Right lobe of liver (tissue), 6 donors: Measurements from ENCODE around the gene CNTD1. TPM values are rescaled to one million over a fixed set of nuclear protein-coding genes. Genes with fewer than 3 reads are reported as not detected.
A peak's percentile ranks its signal among the peaks of the same experiment; 100 is the strongest.

Experiments
- ATAC-seq, 4 donors: fragments of 200-7000 bp; cut with Tn5 transposase; one replicate each; pipeline ENCODE4 v1.9.1; 2020; ENCODE audit warnings: mild to moderate bottlenecking in 4 of 4, moderate library complexity in 4 of 4
- DNase-seq, 3 donors: peaks; one replicate each; pipeline ENCODE4 v3.0.0-alpha.2; 2020
- H3K27ac ChIP-seq, 3 donors: fragments of 200-600 bp; one replicate each; pipeline ENCODE4 v1.8.0; 2022
- H3K27me3 ChIP-seq, 2 donors: fragments of 200-600 bp; one replicate each; pipeline ENCODE4 v1.8.0; 2022
- H3K36me3 ChIP-seq, 4 donors: fragments of 200-600 bp; sonication (generic) in 1 of 4; one replicate each; pipeline versions ENCODE4 v1.5.1 to v1.8.0; 2017 to 2022; ENCODE audit warnings: control low read depth in 1 of 4
- H3K4me1 ChIP-seq, 4 donors: fragments of 200-600 bp; sonication (generic) in 1 of 4; one replicate each; pipeline versions ENCODE4 v1.5.1 to v1.8.0; 2017 to 2022; ENCODE audit warnings: control low read depth in 1 of 4
- H3K4me3 ChIP-seq, 3 donors: fragments of 200-600 bp; one replicate each; pipeline ENCODE4 v1.8.0; 2022
- H3K9me3 ChIP-seq, 4 donors: fragments of 200-600 bp; sonication (generic) in 1 of 4; one replicate each; pipeline versions ENCODE4 v1.5.1 to v1.8.0; 2017 to 2022; ENCODE audit warnings: control low read depth in 1 of 4
- POLR2A ChIP-seq: fragments of 450-650 bp; IDR thresholded peaks from one replicate; pipeline ENCODE4 v1.6.1; 2017; ENCODE audit warnings: antibody characterized with exemption, mild to moderate bottlenecking
- WGBS: methylation state at CpG from one replicate; pipeline ENCODE4 v1.1.6; 2018; ENCODE audit warnings: low coverage, low lambda C conversion rate; ENCODE audit not compliant: insufficient coverage; ENCODE audit errors: missing lambda C conversion rate; 5-methylcytosine and 5-hydroxymethylcytosine counted together
- intact Hi-C, 2 donors: fragments of 100-400 bp; cut with DNase I; formaldehyde crosslinking; loops; one replicate each; pipeline versions ENCODE4 v1.11.2 to v1.14.1; 2022
- total RNA-seq, 6 experiments: library from RNA; depleted of rRNA in 2 of 6; stranded (reverse); fragments of >200 nt in 2 of 6; fragmentation: NEBNext Ultra II Directional in 3 of 6; extraction: Animal tissue kit (Norgen Biotek cat#: 25700) in 3 of 6; gene quantifications; one replicate each; pipeline versions ENCODE4 v1.1.0 to v1.2.4, GENCODE V29; 2016 to 2023
- TF ChIP-seq, protein P1 (sequence below), 4 donors: fragments of 200-600 bp in 3 of 4; fragments of 450-650 bp in 1 of 4; IDR thresholded peaks; one replicate each; pipeline versions ENCODE4 v1.5.1 to v1.8.0; 2016 to 2022; ENCODE audit warnings: antibody characterized with exemption in 4 of 4, mild to moderate bottlenecking in 2 of 4
- donor health status: DM: no; HTN: yes; CAD: no.
- donor health status: DM: no; HTN: no; CAD: no.
- donor health status: DM: no; HTN: no; CAD: no.
- donor health status: DM: no; HTN: yes; CAD: no.
- donor health status: DM: no; HTN: yes; CAD: no.

CNTD1 gene
- total RNA-seq, 6 experiments from 2014 or later: 0.15 TPM; not detected in 5

DNA sequence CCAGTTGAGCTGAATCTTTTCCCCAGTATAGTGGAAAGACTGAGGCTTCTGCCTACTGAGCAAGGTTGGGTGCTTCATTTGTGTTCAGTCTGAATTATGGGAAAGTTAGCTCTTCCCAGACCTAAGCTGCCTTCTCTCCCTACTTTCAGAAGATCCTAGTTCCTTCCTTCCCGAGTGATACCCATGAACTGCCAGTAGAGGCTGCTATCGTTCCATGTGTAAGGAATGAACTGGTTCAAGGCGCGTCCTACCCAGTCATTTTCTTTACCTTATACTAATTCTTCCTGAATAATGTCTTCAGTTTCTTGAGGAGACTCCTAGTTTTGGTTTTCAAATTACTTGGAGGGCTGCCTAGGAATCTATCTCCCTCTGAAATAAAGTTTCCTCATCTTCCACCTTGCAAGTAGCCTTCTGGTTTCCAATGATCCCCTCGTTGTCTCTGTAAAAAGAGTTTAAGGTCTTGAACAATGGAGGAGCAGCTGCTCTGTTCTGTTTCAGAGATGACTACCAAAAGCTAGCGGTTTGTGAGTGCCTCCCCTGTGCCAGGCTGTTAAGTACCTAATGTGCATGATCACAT lies 44.8 kb downstream of the CNTD1 start:
- H3K27ac ChIP-seq: no peak overlapping the region
- H3K36me3 ChIP-seq: peaks cover 9 to 65% (median 22%) of the 10 kb centered on the region in 4 donors
- intact Hi-C loops: loop anchor here in 1 of 2 donors (5.0 kb wide), 1 partner anchor 89 kb away; no protein-coding TSS in a partner anchor
- DNase-seq (no peak), ATAC-seq (peak; percentile 83 to 91 (median 85))
- WGBS: 26% methylated on average over 6 of the region's 6 CpGs
- no peak for TF ChIP-seq POLR2A
- TF ChIP-seq, protein P1, sequence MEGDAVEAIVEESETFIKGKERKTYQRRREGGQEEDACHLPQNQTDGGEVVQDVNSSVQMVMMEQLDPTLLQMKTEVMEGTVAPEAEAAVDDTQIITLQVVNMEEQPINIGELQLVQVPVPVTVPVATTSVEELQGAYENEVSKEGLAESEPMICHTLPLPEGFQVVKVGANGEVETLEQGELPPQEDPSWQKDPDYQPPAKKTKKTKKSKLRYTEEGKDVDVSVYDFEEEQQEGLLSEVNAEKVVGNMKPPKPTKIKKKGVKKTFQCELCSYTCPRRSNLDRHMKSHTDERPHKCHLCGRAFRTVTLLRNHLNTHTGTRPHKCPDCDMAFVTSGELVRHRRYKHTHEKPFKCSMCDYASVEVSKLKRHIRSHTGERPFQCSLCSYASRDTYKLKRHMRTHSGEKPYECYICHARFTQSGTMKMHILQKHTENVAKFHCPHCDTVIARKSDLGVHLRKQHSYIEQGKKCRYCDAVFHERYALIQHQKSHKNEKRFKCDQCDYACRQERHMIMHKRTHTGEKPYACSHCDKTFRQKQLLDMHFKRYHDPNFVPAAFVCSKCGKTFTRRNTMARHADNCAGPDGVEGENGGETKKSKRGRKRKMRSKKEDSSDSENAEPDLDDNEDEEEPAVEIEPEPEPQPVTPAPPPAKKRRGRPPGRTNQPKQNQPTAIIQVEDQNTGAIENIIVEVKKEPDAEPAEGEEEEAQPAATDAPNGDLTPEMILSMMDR (IDR thresholded peaks at IDR 0.05): peak; percentile 91 to 95 (median 94)
- no peaks in the 10 kb centered on the region for H3K27me3 ChIP-seq
- no peaks in the 10 kb centered on the region for H3K9me3 ChIP-seq
- no peaks in the 10 kb centered on the region for H3K4me1 ChIP-seq
- H3K4me3 ChIP-seq: no peak overlapping the region

DNA sequence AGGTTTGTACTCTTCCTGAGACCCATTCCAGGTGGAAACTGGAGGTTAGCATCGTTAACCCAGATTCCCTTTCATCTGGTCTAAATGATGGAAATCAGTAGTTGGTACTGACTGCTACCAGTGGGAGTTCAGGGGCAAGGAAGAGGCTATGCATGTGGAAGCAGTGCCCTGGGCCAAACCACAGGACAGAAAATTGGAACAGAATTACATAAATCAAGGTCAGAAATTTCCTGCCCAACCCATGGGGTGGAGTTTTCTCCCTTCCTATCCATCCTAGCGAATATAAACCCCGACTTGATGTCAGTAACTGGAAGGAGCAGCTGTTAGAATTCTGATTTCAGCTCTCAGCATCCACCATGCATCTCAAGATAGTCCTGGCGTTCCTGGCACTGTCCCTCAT lies 45.6 kb downstream of the CNTD1 start, which contains the start of gene AOC2:
Gene AOC2 (plus strand): TSS at position 310 of the 400 bp plus-strand sequence. CDS start 47 bp downstream, at position 357.
- intact Hi-C loops: loop anchor here in 1 of 2 donors (5.0 kb wide), 1 partner anchor 88 kb away; no protein-coding TSS in a partner anchor
- 23% methylated on average over 2 of the region's 4 CpGs for WGBS
- Histone ChIP-seq H3K27me3 (no peaks in the 10 kb centered on the region), H3K4me3 (no peak within 1 kb of the TSS), H3K36me3 (peaks cover 3 to 57% (median 14%) of the 10 kb centered on the region in 4 donors), H3K9me3 (no peaks in the 10 kb centered on the region), H3K4me1 (peaks cover 0 to 2% (median under 1%) of the 10 kb centered on the region in 4 donors), H3K27ac (no peak within 1 kb of the TSS)
- no peak for TF ChIP-seq POLR2A
- TF ChIP-seq, protein P1 (IDR thresholded peaks at IDR 0.05): no peak
- ATAC-seq: no peak
- DNase-seq: no peak

DNA sequence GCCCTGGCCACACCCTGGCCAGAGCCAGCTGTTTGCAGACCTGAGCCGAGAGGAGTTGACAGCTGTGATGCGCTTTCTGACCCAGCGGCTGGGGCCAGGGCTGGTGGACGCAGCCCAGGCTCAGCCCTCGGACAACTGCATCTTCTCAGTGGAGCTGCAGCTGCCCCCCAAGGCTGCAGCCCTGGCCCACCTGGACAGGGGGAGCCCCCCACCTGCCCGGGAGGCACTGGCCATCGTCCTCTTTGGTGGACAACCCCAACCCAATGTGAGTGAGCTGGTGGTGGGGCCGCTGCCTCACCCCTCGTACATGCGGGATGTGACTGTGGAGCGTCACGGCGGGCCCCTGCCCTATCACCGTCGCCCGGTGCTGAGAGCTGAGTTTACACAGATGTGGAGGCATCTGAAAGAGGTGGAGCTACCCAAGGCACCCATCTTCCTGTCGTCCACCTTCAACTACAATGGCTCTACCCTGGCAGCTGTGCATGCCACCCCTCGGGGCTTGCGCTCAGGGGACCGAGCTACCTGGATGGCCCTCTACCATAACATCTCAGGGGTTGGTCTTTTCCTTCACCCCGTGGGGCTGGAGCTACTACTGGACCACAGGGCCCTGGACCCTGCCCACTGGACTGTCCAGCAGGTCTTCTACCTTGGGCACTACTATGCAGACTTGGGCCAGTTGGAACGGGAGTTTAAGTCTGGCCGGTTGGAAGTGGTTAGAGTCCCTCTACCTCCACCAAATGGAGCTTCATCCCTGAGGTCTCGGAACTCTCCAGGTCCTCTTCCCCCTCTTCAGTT lies 46.3 kb downstream of the CNTD1 start:
- H3K4me1 ChIP-seq: peaks cover 0 to 9% (median 4%) of the 10 kb centered on the region in 4 donors
- no peak overlapping the region for H3K27ac ChIP-seq
- peaks cover 0 to 50% (median 9%) of the 10 kb centered on the region in 4 donors for H3K36me3 ChIP-seq
- no peak overlapping the region for H3K4me3 ChIP-seq
- ATAC-seq (no peak), DNase-seq (no peak)
- intact Hi-C loops: loop anchor here (5.0 kb wide), 2 partner anchors 72 to 87 kb away; no protein-coding TSS in a partner anchor
- no peaks in the 10 kb centered on the region for H3K9me3 ChIP-seq
- WGBS: 85% methylated on average over 3 of the region's 24 CpGs
- H3K27me3 ChIP-seq: no peaks in the 10 kb centered on the region
- TF ChIP-seq, protein P1 (IDR thresholded peaks at IDR 0.05): no peak
- no peak for TF ChIP-seq POLR2A

DNA sequence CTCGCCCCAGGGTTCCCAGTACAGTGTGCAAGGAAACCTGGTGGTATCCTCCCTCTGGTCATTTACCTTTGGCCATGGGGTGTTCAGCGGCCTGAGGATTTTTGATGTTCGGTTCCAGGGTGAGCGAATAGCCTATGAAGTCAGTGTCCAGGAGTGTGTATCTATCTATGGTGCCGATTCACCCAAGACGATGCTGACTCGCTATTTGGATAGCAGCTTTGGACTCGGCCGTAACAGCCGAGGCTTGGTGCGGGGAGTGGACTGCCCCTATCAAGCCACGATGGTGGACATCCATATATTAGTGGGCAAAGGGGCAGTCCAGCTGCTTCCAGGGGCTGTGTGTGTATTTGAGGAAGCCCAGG lies 46.9 kb downstream of the CNTD1 start:
- Histone ChIP-seq H3K27ac (no peak overlapping the region), H3K9me3 (no peaks in the 10 kb centered on the region), H3K27me3 (no peaks in the 10 kb centered on the region), H3K4me1 (peaks cover 0 to 15% (median 5%) of the 10 kb centered on the region in 4 donors), H3K36me3 (peaks cover 0 to 44% (median 7%) of the 10 kb centered on the region in 4 donors), H3K4me3 (no peak overlapping the region)
- ATAC-seq (no peak), DNase-seq (no peak)
- WGBS: no CpG with 5 or more reads among the region's 12 CpGs
- intact Hi-C loops: loop anchor here in 1 of 2 donors (5.0 kb wide), 2 partner anchors 72 to 87 kb away; no protein-coding TSS in a partner anchor
- no peak for TF ChIP-seq POLR2A
- TF ChIP-seq, protein P1 (IDR thresholded peaks at IDR 0.05): no peak
